Measurements from ENCODE around the gene SLAMF7. TPM values are rescaled to one million over a fixed set of nuclear protein-coding genes. Genes with fewer than 3 reads are reported as not detected.

Gene SLAMF7
- total and polyA plus RNA-seq, 2 donors (not counting 1 experiment from before 2014, with no cell fraction given): 13.1 to 52.6 TPM

- DNase-seq (no peak), ATAC-seq (ENCODE audit: low read depth) (no peak)
- H3K27me3 Mint-ChIP-seq: no peaks in the 10 kb centered on the region
- Histone ChIP-seq H3K4me2 (replicated peaks; ENCODE audit: low read depth, low read length, poor library complexity, severe bottlenecking) (peak overlapping the region; percentile 87), H2AFZ (ENCODE audit: insufficient read depth, low read depth, low read length, poor library complexity, severe bottlenecking) (no peak overlapping the region), H3K9me3 (ENCODE audit: control extremely low read depth in 1 of 3, control insufficient read depth in 2 of 3, insufficient read depth in 1 of 3, low read length in 2 of 3) (peaks cover 7 to 14% (median 10%) of the 10 kb centered on the region in 3 donors), H3K4me1 (ENCODE audit: control insufficient read depth in 2 of 2, insufficient read depth in 2 of 2, low read length in 2 of 2) (peaks cover 45 to 50% of the 10 kb centered on the region in 2 donors), H3K27me3 (replicated peaks in 1 of 4; ENCODE audit: control extremely low read depth in 1 of 4, control insufficient read depth in 3 of 4, insufficient read depth in 4 of 4, low read length in 3 of 4) (no peaks in the 10 kb centered on the region), H3K27ac (ENCODE audit: low read length in 2 of 2) (no peak overlapping the region), H3K4me3 (ENCODE audit: control extremely low read depth in 1 of 5, extremely low read depth in 1 of 5, insufficient read depth in 1 of 5, low read depth in 2 of 5, low read length in 4 of 5) (no peak overlapping the region), H3K79me2 (ENCODE audit: control insufficient read depth, insufficient read depth, low read length) (peaks cover 99% of the 10 kb centered on the region), H3K9ac (ENCODE audit: low read length) (no peak overlapping the region), H3K36me3 (replicated peaks in 1 of 2; ENCODE audit: control extremely low read depth in 1 of 2, control insufficient read depth in 1 of 2, extremely low read depth in 1 of 2, insufficient read depth in 2 of 2, low read length in 1 of 2) (peaks cover 5 to 62% of the 10 kb centered on the region in 2 experiments), H4K20me1 (ENCODE audit: control insufficient read depth, insufficient read depth, low read length, poor library complexity, severe bottlenecking) (peaks cover 3% of the 10 kb centered on the region)
- ChIA-PET CTCF (interaction anchor here (1.0 to 9.8 kb wide), 4 partner anchors 25 to 150 kb away, joined by 3 to 150 read pairs (median 4); no protein-coding TSS in a partner anchor), POLR2A (no interaction called here)
- WGBS (ENCODE audit: insufficient coverage): 97% methylated on average over 38 of the region's 43 CpGs
- H3K4me1 Mint-ChIP-seq: peaks cover 80% of the 10 kb centered on the region
- intact Hi-C loops (cut with micrococcal nuclease): no loop called here
- no peak for TF ChIP-seq CTCF (IDR thresholded peaks at IDR 0.05)
- TF ChIP-seq EZH2 (IDR thresholded peaks at IDR 0.05; ENCODE audit: borderline replicate concordance, insufficient read depth, low read depth, low read length, poor library complexity, severe bottlenecking): no peak
- peak overlapping the region; percentile 99 for H3K4me3 Mint-ChIP-seq
- H3K27ac Mint-ChIP-seq: no peak overlapping the region
- H3K9me3 Mint-ChIP-seq (ENCODE audit: insufficient read depth): peaks cover 5% of the 10 kb centered on the region
Observed at GRCh38 chr1:160801836-160802580, 63.0 kb downstream of the SLAMF7 start.

Other genes starting within 250 kb of the SLAMF7 start
- gene SLAMF6, start 216.0 kb upstream of the SLAMF7 start, total RNA-seq: 64.8 and 64.9 TPM in 2 replicates
- 50.5 and 79.6 TPM in 2 replicates for gene SLAMF6, start 216.0 kb upstream of the SLAMF7 start, polyA plus RNA-seq
- 58.5 and 63.9 TPM in 2 replicates for gene CD84, start 159.8 kb upstream of the SLAMF7 start, total RNA-seq
- 19.8 and 20.4 TPM in 2 replicates for gene CD84, start 159.8 kb upstream of the SLAMF7 start, polyA plus RNA-seq
- gene SLAMF1, start 92.2 kb upstream of the SLAMF7 start, total RNA-seq: 42.3 and 45.6 TPM in 2 replicates
- 19.2 and 20.7 TPM in 2 replicates for gene SLAMF1, start 92.2 kb upstream of the SLAMF7 start, polyA plus RNA-seq
- gene CD48, start 27.4 kb upstream of the SLAMF7 start, total RNA-seq: 252 and 255 TPM in 2 replicates
- 422 and 428 TPM in 2 replicates for gene CD48, start 27.4 kb upstream of the SLAMF7 start, polyA plus RNA-seq
- gene LY9, start 56.9 kb downstream of the SLAMF7 start, total RNA-seq: 365 and 367 TPM in 2 replicates
- gene LY9, start 56.9 kb downstream of the SLAMF7 start, polyA plus RNA-seq: 252 and 301 TPM in 2 replicates
- gene CD244, start 123.6 kb downstream of the SLAMF7 start, total RNA-seq: 0.15 TPM in 1 of 2 replicates, not detected in the other
- gene CD244, start 123.6 kb downstream of the SLAMF7 start, polyA plus RNA-seq: 0.31 and 0.69 TPM in 2 replicates
- not detected in 2 replicates for gene ITLN1, start 145.9 kb downstream of the SLAMF7 start, total RNA-seq
- gene ITLN1, start 145.9 kb downstream of the SLAMF7 start, polyA plus RNA-seq: not detected in 2 replicates
- not detected in 2 replicates for gene ITLN2, start 215.6 kb downstream of the SLAMF7 start, total RNA-seq
- not detected in 2 replicates for gene ITLN2, start 215.6 kb downstream of the SLAMF7 start, polyA plus RNA-seq

All from B cell (primary cell).